Neural progenitor cell (in vitro differentiated cells): ENCODE data around the gene DBNL. TPM values are rescaled to one million over a fixed set of nuclear protein-coding genes. Genes with fewer than 3 reads are reported as not detected.

ENCODE experiments used
- DNase-seq: peaks from one replicate; pipeline ENCODE4 v3.0.0-alpha.2; 2016; ENCODE audit warnings: low spot score
- H2AFZ ChIP-seq: fragments of 200-600 bp; sonication (generic); replicated peaks from 2 replicates; pipeline ENCODE4 v1.6.1; 2016; ENCODE audit warnings: antibody characterized with exemption
- H3F3A ChIP-seq: fragments of 200-600 bp; sonication (generic); 2 replicates; pipeline ENCODE4 v1.6.1; 2016; ENCODE audit warnings: antibody characterized with exemption, low read depth
- H3K27ac ChIP-seq: fragments of 200-600 bp; sonication (generic); 2 replicates; pipeline ENCODE4 v1.5.1; 2016; ENCODE audit warnings: mild to moderate bottlenecking
- H3K27me3 ChIP-seq: fragments of 200-600 bp; sonication (generic); 2 replicates; pipeline ENCODE4 v1.6.1; 2016; ENCODE audit warnings: mild to moderate bottlenecking, moderate library complexity
- H3K36me3 ChIP-seq: fragments of 200-600 bp; sonication (generic); 2 replicates; pipeline ENCODE4 v1.5.1; 2016
- H3K4me1 ChIP-seq: fragments of 200-600 bp; sonication (generic); 2 replicates; pipeline ENCODE4 v1.6.1; 2016; ENCODE audit warnings: mixed run types
- H3K4me2 ChIP-seq: fragments of 200-600 bp; sonication (generic); 2 replicates; pipeline ENCODE4 v1.6.1; 2016
- H3K4me3 ChIP-seq: fragments of 200-600 bp; sonication (generic); 2 replicates; pipeline ENCODE4 v1.5.1; 2016
- H3K79me2 ChIP-seq: fragments of 200-600 bp; sonication (generic); 2 replicates; pipeline ENCODE4 v1.6.1; 2016; ENCODE audit warnings: low read depth
- H3K9ac ChIP-seq: fragments of 200-600 bp; sonication (generic); 2 replicates; pipeline ENCODE4 v1.6.1; 2016
- H3K9me3 ChIP-seq: fragments of 200-600 bp; sonication (generic); 2 replicates; pipeline ENCODE4 v1.5.1; 2016; ENCODE audit warnings: low read depth
- H4K20me1 ChIP-seq: fragments of 200-600 bp; sonication (generic); 2 replicates; pipeline ENCODE4 v1.6.1; 2016; ENCODE audit warnings: low read depth
- H3K27ac Mint-ChIP-seq: 3 replicates; pipeline ENCODE4 v1.8.0; 2021; ENCODE audit warnings: mixed read lengths
- H3K27me3 Mint-ChIP-seq: 2 replicates; pipeline ENCODE4 v1.8.0; 2022; ENCODE audit warnings: low read depth, mild to moderate bottlenecking, inconsistent platforms, moderate library complexity, mixed read lengths; ENCODE audit not compliant: insufficient read depth
- H3K36me3 Mint-ChIP-seq: 3 replicates; pipeline ENCODE4 v1.8.0; 2021; ENCODE audit warnings: mixed read lengths
- H3K4me1 Mint-ChIP-seq: 3 replicates; pipeline ENCODE4 v1.8.0; 2021; ENCODE audit warnings: mixed read lengths
- H3K4me3 Mint-ChIP-seq: 3 replicates; pipeline ENCODE4 v1.8.0; 2021; ENCODE audit warnings: mild to moderate bottlenecking, moderate library complexity, mixed read lengths
- H3K9me3 Mint-ChIP-seq: 3 replicates; pipeline ENCODE4 v1.8.0; 2020; ENCODE audit warnings: mixed read lengths
- CTCF ChIP-seq: fragments of 200-600 bp; sonication (generic); IDR thresholded peaks from 2 replicates; pipeline ENCODE4 v1.5.1; 2017; ENCODE audit warnings: antibody characterized with exemption, mild to moderate bottlenecking
- EZH2 ChIP-seq: fragments of 200-600 bp; sonication (generic); IDR thresholded peaks from 2 replicates; pipeline ENCODE4 v1.6.1; 2017; ENCODE audit warnings: antibody characterized with exemption, mild to moderate bottlenecking, moderate library complexity
- EZH2phosphoT487 ChIP-seq: fragments of 200-600 bp; sonication (generic); IDR thresholded peaks from 2 replicates; pipeline ENCODE4 v1.6.1; 2017; ENCODE audit warnings: antibody characterized with exemption
- total RNA-seq: library from RNA; depleted of rRNA; stranded (reverse); fragments of >200 nt; gene quantifications from 2 replicates; pipeline ENCODE4 v1.2.3, GENCODE V29; 2015; ENCODE audit warnings: low replicate concordance

The DBNL gene
- total RNA-seq, 1 donor from 2014 or later = 31.4 TPM

- H3K36me3 ChIP-seq = no peaks in the 10 kb centered on the region
- TF ChIP-seq CTCF (no peak), EZH2 (no peak), EZH2phosphoT487 (no peak)
- H4K20me1 ChIP-seq = no peaks in the 10 kb centered on the region
Measured at GRCh38 chr7:44077061-44077460, 32.6 kb downstream of the DBNL start.

GRCh38 chr7:44077681-44078091 lies 33.2 kb downstream of the DBNL start:
- H3K4me3 Mint-ChIP-seq = no peak overlapping the region
- Histone ChIP-seq H3K27me3 (no peaks in the 10 kb centered on the region), H3K4me1 (no peaks in the 10 kb centered on the region), H3K27ac (no peak overlapping the region), H3K9me3 (no peaks in the 10 kb centered on the region), H3F3A (peaks cover 5% of the 10 kb centered on the region), H3K4me3 (no peak overlapping the region), H4K20me1 (no peaks in the 10 kb centered on the region), H3K9ac (no peak overlapping the region), H2AFZ (no peak overlapping the region), H3K4me2 (no peak overlapping the region), H3K36me3 (no peaks in the 10 kb centered on the region), H3K79me2 (peaks cover 7% of the 10 kb centered on the region)
- no peak for DNase-seq
- H3K27ac Mint-ChIP-seq = no peak overlapping the region
- H3K27me3 Mint-ChIP-seq = peaks cover 2% of the 10 kb centered on the region
- H3K36me3 Mint-ChIP-seq = peaks cover 7% of the 10 kb centered on the region
- TF ChIP-seq EZH2phosphoT487 (no peak), EZH2 (no peak), CTCF (no peak)
- peaks cover 7% of the 10 kb centered on the region for H3K4me1 Mint-ChIP-seq
- H3K9me3 Mint-ChIP-seq = no peaks in the 10 kb centered on the region

More at GRCh38 chr7:44077061-44077460, 32.6 kb downstream of the DBNL start:
- H3K27me3 ChIP-seq = no peaks in the 10 kb centered on the region
- Mint-ChIP-seq H3K9me3 (no peaks in the 10 kb centered on the region), H3K36me3 (peaks cover 7% of the 10 kb centered on the region), H3K4me1 (peaks cover 10% of the 10 kb centered on the region), H3K27ac (no peak overlapping the region), H3K27me3 (peaks cover 7% of the 10 kb centered on the region), H3K4me3 (no peak overlapping the region)
- no peak overlapping the region for H3K4me3 ChIP-seq
- H3K4me1 ChIP-seq = no peaks in the 10 kb centered on the region
- peaks cover 3% of the 10 kb centered on the region for H3F3A ChIP-seq
- H3K27ac ChIP-seq = no peak overlapping the region
- H3K9me3 ChIP-seq = no peaks in the 10 kb centered on the region
- H3K79me2 ChIP-seq = peaks cover 7% of the 10 kb centered on the region
- H3K9ac ChIP-seq = no peak overlapping the region
- H2AFZ ChIP-seq = no peak overlapping the region
- DNase-seq = no peak
- H3K4me2 ChIP-seq = no peak overlapping the region

- Histone ChIP-seq H3K9ac (no peak overlapping the region), H3K36me3 (no peaks in the 10 kb centered on the region), H4K20me1 (no peaks in the 10 kb centered on the region), H3K27ac (no peak overlapping the region), H3K9me3 (no peaks in the 10 kb centered on the region), H3K4me3 (no peak overlapping the region), H3K79me2 (peaks cover 7% of the 10 kb centered on the region), H3K4me2 (no peak overlapping the region), H3K4me1 (no peaks in the 10 kb centered on the region), H3K27me3 (peaks cover 8% of the 10 kb centered on the region), H2AFZ (no peak overlapping the region), H3F3A (peaks cover 7% of the 10 kb centered on the region)
- no peak overlapping the region for H3K27ac Mint-ChIP-seq
- no peak for DNase-seq
- H3K36me3 Mint-ChIP-seq = peaks cover 7% of the 10 kb centered on the region
- H3K27me3 Mint-ChIP-seq = peaks cover 2% of the 10 kb centered on the region
- H3K4me1 Mint-ChIP-seq = peaks cover 7% of the 10 kb centered on the region
- TF ChIP-seq EZH2phosphoT487 (no peak), EZH2 (no peak), CTCF (no peak)
- H3K9me3 Mint-ChIP-seq = no peaks in the 10 kb centered on the region
- H3K4me3 Mint-ChIP-seq = no peak overlapping the region
Measured at GRCh38 chr7:44078521-44078920, 34.0 kb downstream of the DBNL start.
